NCI-H1048 (cell line): ENCODE data around the gene CHCHD3.
"Not testable (repeated sequence)": the region's sequence is repeated elsewhere in the genome, so short reads cannot be mapped to it uniquely, and the experiment has no call there.

Source experiments
- DNase-seq: peaks from one replicate; lab custom pipeline; 2025; lab: John Stamatoyannopoulos, UW

Gene CHCHD3

DNA sequence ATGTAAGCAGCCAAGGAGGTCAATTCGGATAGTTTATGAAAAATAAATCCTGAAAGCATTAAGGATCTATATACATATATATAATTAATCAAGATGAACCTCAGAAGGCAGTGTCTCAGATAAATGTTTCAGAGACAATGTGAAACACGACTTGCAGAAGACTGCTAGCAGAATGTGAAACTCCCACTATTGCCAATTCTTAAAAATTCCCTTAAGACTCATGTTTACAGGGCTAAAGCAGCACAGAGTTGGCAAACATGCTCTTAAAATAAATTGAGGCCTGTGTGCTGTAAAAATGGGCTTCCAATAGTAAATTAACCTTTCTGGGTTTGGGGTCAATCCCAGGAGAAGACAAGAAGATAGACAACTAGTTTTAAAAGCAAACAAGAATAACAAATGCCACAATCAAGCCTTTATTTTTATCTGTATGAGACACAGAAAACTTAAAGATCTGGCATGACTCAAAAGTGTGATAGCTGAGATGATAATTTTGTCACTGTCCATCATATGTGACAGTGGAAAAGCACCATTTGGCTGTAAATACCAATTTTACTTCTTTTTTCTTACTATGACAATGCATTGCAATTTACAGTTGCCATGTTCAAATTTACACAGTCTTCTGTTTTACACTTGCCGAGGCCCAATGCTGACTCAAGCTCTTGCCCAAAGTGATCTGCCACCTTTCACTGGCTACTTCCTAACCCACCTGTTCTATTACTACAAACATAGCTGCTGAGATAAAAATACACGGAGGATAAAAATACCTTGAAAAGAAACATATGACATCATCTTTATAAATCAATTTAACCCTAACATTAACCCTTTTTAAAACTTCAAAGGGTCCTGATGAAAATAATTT is 78.6 kb downstream of the CHCHD3 start:
- no peak for DNase-seq

- no peak for DNase-seq
Observed at GRCh38 chr7:133001727-133002126, 80.2 kb downstream of the CHCHD3 start.

DNA sequence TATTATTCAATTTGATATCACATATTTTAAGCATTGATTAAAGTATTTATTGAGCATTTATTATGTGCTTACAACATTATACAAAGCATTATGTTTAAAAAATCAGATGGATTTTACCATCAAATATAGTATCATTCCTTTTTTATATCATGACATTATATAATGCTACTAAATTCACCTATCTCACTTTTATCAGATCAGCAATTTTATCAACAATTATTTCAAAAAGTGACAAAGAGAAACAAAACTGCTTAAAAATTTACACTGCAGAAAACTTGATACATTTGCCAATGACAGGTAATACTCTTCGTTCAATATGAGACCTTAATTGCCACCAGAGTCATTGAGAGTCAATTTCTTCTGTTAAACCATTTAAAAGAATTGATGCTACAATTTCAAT is 82.0 kb downstream of the CHCHD3 start:
- no peak for DNase-seq

- no peak for DNase-seq
Observed at GRCh38 chr7:132998763-132999162, 83.1 kb downstream of the CHCHD3 start.

GRCh38 chr7:132997505-132997904 is 84.4 kb downstream of the CHCHD3 start:
- no peak for DNase-seq

DNA sequence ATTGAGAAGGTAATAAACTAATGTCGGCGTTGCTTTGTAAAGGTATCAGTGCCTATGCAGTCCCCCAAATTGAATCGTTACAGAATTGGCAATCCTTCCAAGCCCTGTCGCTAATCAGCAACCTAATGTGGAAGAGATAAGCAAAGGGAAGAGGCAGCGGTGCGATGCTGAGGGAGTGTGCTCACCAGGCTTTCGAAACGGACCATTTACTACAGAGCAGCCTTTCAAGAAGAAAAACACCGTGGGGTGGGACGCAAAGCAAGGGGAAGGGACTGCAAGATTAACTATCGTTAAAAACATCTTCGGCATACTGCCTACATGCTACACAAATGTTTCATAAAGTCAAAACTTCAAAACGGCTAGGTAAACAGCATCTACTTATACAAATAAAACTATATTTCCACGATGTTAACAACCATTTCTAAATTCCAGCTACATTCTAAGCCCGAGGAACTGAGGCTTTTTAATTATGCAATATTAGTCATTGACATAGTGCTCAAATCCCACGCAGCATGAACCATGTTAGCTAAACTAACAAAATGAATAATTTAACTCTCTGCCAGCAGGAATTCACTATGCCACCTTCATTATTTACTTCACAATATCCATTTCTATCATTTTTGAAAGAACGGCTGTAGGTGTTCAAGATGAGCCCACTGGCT is 85.2 kb downstream of the CHCHD3 start:
- no peak for DNase-seq

- DNase-seq = no peak
Observed at GRCh38 chr7:132993377-132994013, 88.4 kb downstream of the CHCHD3 start.

GRCh38 chr7:132991615-132992587 is 90.0 kb downstream of the CHCHD3 start:
- no peak for DNase-seq

GRCh38 chr7:132988117-132988516 is 93.8 kb downstream of the CHCHD3 start:
- DNase-seq = no peak

GRCh38 chr7:132980402-132980801 is 101.5 kb downstream of the CHCHD3 start:
- DNase-seq = no peak

DNA sequence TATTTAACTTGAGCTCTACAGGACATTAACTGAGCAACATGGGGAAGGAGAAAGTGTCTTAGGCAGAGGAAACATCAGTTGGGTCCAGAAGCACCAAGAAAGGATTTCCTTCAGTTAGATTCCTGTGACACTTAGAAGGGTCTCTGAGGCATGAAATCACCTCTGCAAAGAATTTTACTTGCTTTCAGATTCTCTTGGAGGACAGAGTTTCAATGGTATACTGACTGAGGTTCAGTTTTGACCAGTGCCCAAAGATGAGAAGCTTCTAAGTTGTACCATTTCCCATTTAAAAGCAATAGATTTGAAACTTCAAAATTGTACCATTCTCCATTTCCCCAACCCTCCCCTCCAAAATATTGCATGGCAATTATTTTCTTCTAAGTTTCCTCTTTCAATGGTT is 102.4 kb downstream of the CHCHD3 start:
- DNase-seq = no peak

DNA sequence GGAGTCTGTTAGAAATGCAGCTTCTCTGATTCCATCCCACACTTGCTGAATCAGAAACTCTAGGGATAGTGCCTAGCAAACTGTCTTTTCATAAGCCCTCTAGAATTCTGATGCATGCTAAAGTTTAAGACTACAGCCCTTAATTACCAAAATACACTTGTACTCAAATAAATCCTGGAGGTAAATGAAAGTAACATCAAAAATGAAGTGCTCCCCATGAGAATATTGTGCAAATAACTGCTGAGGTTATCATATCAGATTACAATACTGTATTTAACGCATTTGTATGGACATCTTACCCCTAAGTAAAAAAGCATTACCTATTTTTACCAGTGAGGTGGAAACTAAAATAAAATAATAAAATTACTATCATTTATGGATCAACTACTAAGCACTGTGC is 104.7 kb downstream of the CHCHD3 start:
- DNase-seq = no peak

GRCh38 chr7:132972745-132973144 is 109.1 kb downstream of the CHCHD3 start:
- DNase-seq = no peak

DNA sequence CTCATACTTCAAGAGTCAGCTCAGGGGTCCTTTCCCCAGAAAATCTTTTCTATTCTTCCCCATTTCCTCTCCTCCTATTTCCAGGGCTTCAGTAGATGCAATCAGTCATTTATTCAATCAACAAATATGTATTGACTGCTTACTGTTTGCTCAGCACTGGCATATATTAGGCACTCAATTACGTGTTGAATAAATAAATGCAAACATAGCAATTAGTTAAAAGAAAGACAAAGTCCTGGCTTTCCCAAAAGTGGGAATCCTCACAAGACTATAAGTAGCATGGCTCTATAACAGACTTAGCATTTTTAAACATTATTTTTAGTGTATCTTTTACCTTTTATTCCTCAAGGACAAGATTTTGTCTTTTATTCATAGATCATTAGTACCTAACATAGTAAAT is 111.6 kb downstream of the CHCHD3 start:
- DNase-seq = no peak

- DNase-seq = no peak
Observed at GRCh38 chr7:132969520-132969919, 112.4 kb downstream of the CHCHD3 start.

- DNase-seq = not testable (repeated sequence)
Observed at GRCh38 chr7:132967470-132967848, 114.4 kb downstream of the CHCHD3 start.

- DNase-seq = no peak
Observed at GRCh38 chr7:132966754-132967469, 115.0 kb downstream of the CHCHD3 start.

DNA sequence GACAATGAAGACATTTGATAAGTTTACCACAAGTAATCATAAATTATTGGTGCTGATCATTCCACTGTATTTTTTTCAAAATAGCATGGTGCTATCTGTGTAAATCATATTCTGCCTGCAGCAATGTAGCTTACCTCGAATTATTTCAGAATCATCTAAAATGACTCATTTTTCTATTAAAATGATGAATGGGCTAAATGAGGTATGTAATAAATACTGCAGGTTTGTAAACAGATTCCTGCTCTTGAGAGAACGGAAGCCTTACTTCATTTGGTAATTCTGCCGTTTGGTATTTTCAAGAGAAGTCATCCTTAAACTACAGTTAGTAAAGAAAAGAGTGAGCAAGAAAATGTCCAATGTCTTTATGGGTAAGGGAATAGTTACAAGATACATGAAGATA is 115.9 kb downstream of the CHCHD3 start:
- no peak for DNase-seq

GRCh38 chr7:132964876-132965275 is 117.0 kb downstream of the CHCHD3 start:
- no peak for DNase-seq

- DNase-seq = no peak
Observed at GRCh38 chr7:132959891-132960290, 122.0 kb downstream of the CHCHD3 start.

- DNase-seq = no peak
Observed at GRCh38 chr7:132956556-132956955, 125.3 kb downstream of the CHCHD3 start.
